NOMO-1 treated with DMSO at 0.1 percent for 48 hours (cell line): ENCODE results near the gene TSHR.
"Not testable (repeated sequence)": the region's sequence is repeated elsewhere in the genome, so short reads cannot be mapped to it uniquely, and the experiment has no call there.

Experiments used
- DNase-seq: peaks from one replicate; lab custom pipeline; 2025; ENCODE audit not compliant: unreplicated experiment; lab: John Stamatoyannopoulos, UW

Gene TSHR

GRCh38 chr14:80955416-80955941 is at the start of gene TSHR:
Gene TSHR (plus strand): TSS chr14:80955621. CDS start chr14:80955681, 60 bp downstream.
- no peak for DNase-seq

GRCh38 chr14:80906336-80906735 is 49.1 kb upstream of the TSHR start:
- DNase-seq: no peak

- no peak for DNase-seq
Measured at GRCh38 chr14:80906946-80907345, 48.5 kb upstream of the TSHR start.

GRCh38 chr14:80912013-80912412 is 43.4 kb upstream of the TSHR start:
- not testable (repeated sequence) for DNase-seq

GRCh38 chr14:80919622-80920021 is 35.8 kb upstream of the TSHR start:
- DNase-seq: no peak

DNA sequence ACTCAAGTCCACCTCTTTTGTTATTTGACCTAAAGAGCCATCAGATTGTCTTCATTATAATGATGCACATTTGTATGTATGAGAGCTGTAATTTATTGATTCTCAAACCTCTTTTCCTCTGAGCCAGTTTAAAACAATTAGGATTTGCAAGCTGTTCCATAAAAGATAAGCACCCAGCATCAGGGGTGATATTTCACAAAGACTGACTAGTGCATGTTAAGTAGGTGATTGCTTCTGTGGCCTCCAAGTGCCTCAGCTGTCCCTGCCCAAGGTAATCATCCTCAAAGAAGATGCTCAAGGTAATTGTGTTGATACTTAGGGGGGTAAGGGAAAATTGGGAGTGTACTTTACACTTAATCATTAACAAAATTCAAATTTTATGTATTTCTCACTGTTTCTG is 32.1 kb upstream of the TSHR start:
- DNase-seq: no peak

DNA sequence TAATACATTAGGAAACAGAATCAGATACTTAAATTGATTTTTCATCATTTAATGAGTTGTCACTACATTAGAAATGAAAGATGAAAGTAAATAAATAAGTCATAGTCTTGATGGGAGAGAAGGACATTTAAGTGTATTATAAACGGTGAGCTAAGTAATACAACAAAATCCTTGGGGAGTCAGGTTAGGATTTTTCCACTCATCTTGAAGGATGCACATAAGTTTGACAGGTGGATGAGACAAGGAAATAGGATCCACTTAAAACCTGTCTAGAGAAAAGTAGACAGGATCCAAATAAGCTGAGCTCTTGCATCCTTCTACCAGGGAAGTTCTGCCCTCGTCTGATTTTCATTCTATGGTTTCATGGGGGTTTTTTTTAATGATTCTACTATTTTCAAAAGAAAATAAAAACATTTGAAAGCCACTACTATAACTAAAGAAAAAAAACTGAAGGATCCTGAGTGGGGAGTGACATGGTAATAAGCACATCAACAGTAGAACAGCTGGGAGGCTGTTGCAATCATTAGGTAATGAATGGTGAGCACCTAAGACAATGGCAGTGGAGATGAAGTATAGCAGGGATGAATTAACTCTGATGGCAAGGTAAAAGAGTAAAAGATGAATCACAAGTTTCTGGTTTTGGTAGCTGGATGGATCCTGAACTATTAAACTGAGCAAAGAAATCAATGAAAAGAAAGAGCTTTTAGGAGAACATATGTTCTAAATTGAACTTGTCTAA is 30.9 kb upstream of the TSHR start:
- no peak for DNase-seq

DNA sequence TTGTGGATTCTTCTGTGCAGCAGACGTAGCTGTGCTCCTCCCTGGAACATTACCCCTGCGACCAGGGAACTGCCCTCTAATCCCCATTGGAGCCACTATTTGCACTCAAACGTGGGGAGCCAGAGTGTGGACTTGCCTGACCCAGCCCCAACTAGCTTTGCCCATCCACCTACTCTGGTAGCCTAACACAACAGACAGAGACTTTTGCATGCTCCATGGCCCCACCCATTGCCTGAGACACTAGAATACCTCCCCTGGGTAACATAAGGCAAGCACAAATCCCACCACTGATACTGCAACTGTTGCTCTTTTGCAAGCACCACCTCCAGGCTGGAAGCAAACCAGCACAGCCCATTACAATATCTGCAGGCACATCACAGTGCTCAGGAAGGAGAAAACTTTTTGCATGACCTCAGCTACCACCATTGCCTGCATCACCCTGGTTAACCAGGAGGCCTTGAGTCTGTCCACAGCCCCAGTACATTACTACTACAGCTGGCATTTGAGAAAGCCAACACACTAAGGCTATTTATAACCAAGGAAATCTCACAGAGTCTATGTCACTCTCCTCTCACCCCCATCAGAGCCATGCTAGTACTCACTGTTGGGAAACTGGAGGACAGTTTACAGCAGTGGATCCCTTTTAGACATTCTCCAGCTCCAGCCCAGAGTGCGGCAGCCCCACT is 28.9 kb upstream of the TSHR start:
- DNase-seq: no peak

DNA sequence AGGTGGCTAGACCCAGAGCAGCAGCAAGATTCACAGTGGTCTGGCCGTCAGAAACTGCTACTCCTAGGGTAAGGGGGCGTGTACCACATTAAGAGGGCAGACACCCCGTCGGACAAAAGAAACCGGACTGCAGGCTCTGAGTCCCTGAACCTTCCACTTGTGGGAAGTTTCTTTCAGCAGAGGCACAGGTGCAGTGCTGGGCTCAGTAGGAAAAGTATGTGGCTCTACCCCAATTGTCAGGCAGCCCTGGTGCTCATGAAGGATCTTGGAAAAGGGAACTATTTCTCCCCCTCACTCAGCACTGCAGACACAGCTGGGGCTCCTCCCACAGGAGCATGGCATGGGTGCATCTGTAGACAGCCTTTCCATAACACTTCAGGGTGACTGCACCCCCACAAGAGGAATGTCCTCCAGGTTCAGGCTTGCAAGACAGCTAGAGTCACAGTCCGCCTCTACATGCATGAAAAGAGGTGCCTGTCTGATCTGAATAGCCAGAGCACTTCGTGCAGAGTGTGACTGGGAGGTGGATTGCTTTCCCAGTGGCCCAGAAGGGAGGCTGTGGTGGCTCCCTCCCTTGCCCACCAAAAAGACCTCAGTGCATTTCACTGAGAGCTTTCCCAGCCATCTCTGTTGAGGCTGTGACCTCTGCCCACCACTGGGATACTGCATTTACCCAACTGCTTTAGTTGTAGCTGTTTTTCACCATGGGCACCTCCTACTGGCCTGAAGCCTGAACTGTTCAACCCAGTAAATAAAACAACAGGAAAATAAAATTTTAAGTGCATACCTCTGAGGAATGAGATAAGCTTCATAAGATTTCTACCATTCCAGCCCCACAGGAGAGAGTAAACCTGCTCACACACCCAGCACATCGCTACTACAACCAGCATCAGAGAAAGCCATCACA is 28.1 kb upstream of the TSHR start:
- DNase-seq: no peak

DNA sequence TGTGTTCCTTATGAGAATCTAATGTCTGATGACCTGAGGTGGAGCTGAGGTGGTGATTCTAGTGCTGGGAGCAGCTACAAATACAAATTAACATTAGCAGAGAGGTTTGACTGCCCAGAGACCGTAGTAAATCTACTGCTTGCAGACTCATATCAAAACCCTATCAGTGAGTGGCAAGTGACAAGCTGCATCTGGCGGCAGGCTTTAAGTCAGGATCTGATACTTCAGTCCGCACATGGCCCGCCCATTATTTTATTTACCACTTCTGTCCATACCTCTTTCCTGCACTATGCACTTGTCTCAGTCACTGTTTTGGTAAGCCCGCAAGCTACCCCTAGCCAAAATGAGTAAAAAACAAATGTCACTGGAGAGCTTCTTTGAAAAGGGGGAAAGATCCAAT is 25.3 kb upstream of the TSHR start:
- no peak for DNase-seq

- DNase-seq: peak; percentile 97
Measured at GRCh38 chr14:80930836-80931389, 24.5 kb upstream of the TSHR start.

DNA sequence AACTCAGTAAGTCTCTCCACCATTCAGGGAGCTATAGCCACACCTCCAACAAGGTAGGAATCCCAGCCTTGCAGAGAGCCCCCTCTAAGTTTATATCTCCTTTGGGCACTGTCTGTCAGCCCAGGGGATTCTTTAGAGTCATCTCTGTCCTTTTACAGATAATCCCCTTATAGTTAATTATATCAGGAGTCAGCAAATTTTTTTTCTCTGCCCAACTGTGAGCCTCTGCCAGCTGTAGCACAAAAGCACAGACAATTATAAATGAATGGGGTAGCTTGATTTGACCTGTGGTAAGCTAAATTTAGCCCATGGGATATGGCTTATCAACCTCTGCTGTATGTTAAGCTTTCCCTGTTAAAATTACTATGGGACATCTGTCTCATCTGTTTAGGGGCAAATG is 22.1 kb upstream of the TSHR start:
- no peak for DNase-seq

DNA sequence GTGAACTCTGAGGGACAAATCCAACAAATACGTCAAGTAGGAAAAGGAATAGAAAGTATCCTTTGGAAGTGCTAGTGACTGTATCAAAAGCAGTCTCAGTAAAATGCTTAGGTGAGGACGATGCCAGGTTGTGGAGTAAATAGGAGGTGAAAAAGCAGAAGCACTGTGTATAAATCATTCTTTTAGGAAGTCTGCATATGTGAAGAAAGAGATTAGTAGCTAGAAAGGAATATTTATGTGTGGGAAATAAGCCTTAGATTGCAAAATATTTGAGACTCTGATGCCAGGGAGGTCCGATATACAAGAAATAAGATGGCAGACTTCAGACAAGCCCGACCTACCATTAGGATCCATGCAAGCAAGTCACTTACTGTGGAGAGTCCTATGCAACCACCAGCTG is 21.7 kb upstream of the TSHR start:
- peak; percentile 42 for DNase-seq

DNA sequence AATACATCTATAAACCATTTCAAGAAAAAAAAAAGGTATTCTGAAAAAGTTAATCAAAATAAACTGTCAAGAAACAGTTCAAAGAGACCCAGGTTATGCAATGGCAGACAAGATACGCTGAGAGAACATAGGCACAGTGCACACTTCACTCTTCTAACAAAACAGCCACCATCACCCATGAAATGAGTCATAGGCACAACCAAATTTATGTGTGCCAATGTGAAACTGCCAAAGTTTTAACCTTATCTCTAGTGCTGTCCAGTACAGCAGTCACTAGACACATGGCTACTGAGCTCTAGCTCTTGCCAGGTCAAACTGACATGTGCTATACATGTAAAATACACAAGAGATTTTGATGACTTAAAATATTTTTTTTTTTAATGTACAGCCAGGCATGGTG is 15.3 kb upstream of the TSHR start:
- DNase-seq: peak; percentile 75

DNA sequence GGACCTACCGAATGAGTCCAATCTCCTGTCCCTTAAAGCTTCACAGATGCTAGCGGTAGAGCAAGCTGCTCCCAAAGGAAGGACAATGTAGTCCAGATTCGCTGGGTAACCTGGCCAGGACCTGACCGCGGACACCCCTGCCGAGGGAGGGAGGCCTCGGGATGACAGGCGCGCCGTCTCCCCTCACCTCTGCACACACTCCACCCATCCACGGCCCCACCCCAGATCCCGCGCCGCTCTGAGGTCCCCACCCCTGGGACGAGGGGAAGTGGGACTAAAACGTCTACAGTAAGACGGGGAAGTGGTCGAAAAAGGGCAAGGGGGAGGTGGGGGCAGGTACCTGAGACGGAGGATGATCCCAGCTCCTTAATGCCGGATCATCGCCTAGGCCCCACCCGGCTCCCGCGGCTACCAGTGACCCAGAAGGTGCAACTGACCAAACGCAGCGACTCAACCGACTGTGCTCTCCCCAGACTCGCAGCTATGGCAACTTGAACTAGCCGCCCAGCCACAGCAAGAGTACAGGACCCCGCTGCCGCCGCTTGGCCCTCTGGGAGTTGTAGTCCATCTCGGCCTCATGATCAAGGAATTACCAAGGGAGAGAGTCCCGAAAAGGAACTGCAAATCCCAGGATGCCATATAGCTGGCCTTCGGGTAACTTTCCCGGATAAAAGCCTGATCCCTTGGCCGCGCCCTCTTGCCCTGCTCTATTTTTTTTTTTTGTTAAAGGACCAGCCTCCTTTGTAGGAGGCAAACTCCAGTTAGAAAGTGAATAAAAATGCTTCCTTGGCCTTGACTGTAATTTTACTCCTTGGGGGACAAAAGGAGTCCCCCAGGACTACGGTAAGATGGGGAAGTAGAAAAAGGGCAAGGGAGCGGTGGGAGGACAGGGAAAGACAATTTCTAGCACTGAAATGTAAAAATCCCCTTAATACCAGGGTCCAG is 13.9 kb upstream of the TSHR start, which contains the start of gene CEP128:
CEP128 (minus strand) TSS at position 498 of the 945 bp plus-strand sequence.
- DNase-seq: peak; percentile 96

DNA sequence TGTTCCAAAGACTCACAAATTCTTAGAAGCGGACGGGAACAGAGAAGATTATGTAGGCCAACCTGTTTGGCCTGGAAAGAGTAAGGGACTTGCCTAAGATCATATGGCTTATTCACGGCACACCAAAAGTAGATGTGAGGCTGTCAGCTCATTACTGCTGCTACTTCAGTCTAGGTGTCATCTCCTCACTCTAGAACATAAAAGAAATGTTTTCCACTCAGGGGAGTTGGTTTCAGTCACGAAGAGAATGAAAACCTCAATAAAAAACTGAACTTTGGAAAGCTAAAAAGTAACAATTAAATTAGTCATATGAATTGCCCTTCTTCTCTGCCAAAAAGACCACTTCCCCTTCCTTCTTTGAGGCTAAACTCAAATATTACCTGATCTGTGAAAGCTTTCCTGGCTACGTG is 13.2 kb upstream of the TSHR start:
- peak; percentile 59 for DNase-seq

DNA sequence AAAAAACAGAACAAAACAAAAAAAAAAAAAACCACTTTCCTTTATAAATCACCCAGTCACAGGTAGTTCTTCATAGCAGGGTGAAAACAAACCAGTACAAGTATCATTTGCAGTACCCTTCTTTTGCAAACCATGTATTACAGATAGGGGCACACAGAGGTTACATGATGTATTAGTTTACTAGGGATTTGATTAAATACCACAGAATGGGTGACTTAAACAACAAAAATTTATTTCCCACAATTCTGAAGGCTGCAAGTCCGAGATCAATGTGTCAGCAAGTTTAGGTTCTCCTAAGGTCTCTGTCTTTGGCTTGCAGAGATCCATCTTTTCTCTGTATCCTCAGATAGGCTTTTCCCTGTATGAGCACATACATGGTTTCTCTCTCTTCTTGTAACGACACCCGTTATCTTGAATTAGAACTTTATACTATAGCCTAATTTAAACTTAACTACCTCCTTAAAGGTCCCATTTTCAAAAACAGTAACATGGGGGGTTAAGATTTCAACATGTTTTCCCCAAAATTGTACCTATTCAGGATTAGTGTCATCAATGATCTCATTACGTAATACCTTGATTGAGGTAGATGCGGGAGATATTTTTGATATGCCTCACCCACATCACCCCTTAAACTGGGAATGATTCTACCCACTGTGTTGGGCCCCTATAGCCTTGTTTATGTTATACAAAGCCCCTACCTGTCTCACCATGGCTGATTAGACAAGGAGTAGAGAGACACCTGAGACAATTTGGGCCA is 10.4 kb upstream of the TSHR start:
- no peak for DNase-seq

DNA sequence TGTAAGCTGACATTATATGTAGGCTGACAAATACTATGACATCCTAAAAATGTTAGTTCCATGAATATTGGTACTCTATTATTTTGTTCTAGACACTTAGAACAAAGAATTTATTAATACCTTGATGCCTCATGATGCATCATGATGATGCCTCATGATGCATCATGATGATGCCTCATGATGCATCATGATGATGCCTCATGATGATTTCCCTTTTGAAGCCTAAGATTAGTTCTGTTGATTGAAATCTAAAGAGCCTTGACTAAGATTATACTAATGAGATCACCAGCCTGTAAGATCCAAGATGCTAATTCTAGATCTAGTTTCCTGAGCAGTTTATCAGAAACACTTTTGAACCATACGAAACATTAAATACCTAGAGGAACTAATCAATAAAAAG is 9.2 kb upstream of the TSHR start:
- DNase-seq: no peak

DNA sequence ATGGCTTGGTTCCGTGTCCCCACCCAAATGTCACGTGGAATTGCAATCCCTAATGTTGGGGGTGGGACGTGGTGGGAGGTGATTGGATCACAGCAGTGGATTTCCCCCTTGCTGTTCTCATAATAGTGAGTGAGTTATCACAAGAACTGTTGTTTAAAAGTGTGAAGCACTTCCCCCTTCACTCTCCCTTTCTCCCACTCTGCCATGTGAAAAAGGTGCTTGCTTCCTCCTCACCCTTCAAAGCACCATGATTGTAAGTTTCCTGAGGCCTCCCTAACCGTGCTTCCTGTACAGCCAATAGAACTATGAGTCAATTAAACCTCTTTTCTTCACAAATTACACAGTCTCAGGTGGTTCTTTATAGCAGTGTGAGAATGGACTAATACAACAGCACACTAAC is 8.6 kb upstream of the TSHR start:
- no peak for DNase-seq
